PC-3 (cell line): ENCODE measurements around the gene CMTM1. TPM values are rescaled to one million over a fixed set of nuclear protein-coding genes. Genes with fewer than 3 reads are reported as not detected.

Experiments used
- ATAC-seq: fragments of 200-7000 bp; cut with Tn5 transposase; 2 replicates; pipeline ENCODE4 v1.9.1; 2020; ENCODE audit warnings: mild to moderate bottlenecking, moderate library complexity
- BruUV-seq: library from RNA; stranded (reverse); fragments of 400-500 nt; replicated peaks from 2 replicates; lab custom pipeline; 2021; lab: Mats Ljungman, UMichigan
- CTCF ChIA-PET: fragments of 300-600 bp; sonication (Branson Sonifier 250); formaldehyde crosslinking; loops from one replicate; lab custom pipeline; 2022; ENCODE audit warnings: antibody characterized with exemption; lab: Charles Lee
- POLR2A ChIA-PET: fragments of 300-600 bp; sonication (Branson Sonifier 250); formaldehyde crosslinking; loops from one replicate; lab custom pipeline; 2022; ENCODE audit warnings: antibody characterized with exemption; ENCODE audit not compliant: unreplicated experiment; lab: Charles Lee
- DNase-seq: peaks from one replicate; pipeline ENCODE4 v3.0.0-alpha.2; 2015
- H2AFZ ChIP-seq: fragments of 300-600 bp; sonication (generic); 2 replicates; pipeline ENCODE4 v1.6.0; 2016; ENCODE audit warnings: antibody characterized with exemption, low read length
- H3F3A ChIP-seq: fragments of 300-600 bp; sonication (generic); one replicate; pipeline ENCODE4 v1.6.0; 2017; ENCODE audit warnings: antibody characterized with exemption, low read length, control low read depth, mild to moderate bottlenecking; ENCODE audit not compliant: unreplicated experiment
- H3K27ac ChIP-seq: fragments of 300-600 bp; sonication (generic); 2 replicates; pipeline ENCODE4 v1.5.1; 2016; ENCODE audit warnings: mild to moderate bottlenecking, low read length
- H3K27me3 ChIP-seq: fragments of 300-600 bp; sonication (generic); 2 replicates; pipeline ENCODE4 v1.6.1; 2016; ENCODE audit warnings: low read length, mixed read lengths
- H3K36me3 ChIP-seq: fragments of 300-600 bp; sonication (generic); 2 replicates; pipeline ENCODE4 v1.6.1; 2016; ENCODE audit warnings: low read depth, mixed run types, low read length, mixed read lengths
- H3K4me1 ChIP-seq: fragments of 300-600 bp; sonication (generic); 2 replicates; pipeline ENCODE4 v1.5.1; 2016; ENCODE audit warnings: low read length; ENCODE audit not compliant: insufficient read depth
- H3K4me2 ChIP-seq: fragments of 300-600 bp; sonication (generic); 2 replicates; pipeline ENCODE4 v1.6.0; 2016; ENCODE audit warnings: low read length
- H3K4me3 ChIP-seq: fragments of 300-600 bp; sonication (generic); 2 replicates; pipeline ENCODE4 v1.5.1; 2016; ENCODE audit warnings: mild to moderate bottlenecking, low read length, mixed read lengths
- H3K79me2 ChIP-seq: fragments of 300-600 bp; sonication (generic); 2 replicates; pipeline ENCODE4 v1.6.1; 2017; ENCODE audit warnings: low read length, mixed read lengths
- H3K9ac ChIP-seq: fragments of 300-600 bp; sonication (generic); 2 replicates; pipeline ENCODE4 v1.6.0; 2016; ENCODE audit warnings: mild to moderate bottlenecking, low read length
- H3K9me2 ChIP-seq: fragments of 300-600 bp; sonication (generic); replicated peaks from 2 replicates; pipeline ENCODE4 v1.6.1; 2016; ENCODE audit warnings: mixed run types, low read length, mixed read lengths
- H3K9me3 ChIP-seq: fragments of 300-600 bp; sonication (generic); 2 replicates; pipeline ENCODE4 v1.6.1; 2016; ENCODE audit warnings: low read length, mixed read lengths
- H4K20me1 ChIP-seq: fragments of 300-600 bp; sonication (generic); 2 replicates; pipeline ENCODE4 v1.6.1; 2016; ENCODE audit warnings: low read length, mixed read lengths
- CTCF ChIP-seq: fragments of 300-600 bp; sonication (generic); conservative IDR thresholded peaks from 2 replicates; pipeline ENCODE4 v1.5.1; 2017; ENCODE audit warnings: antibody characterized with exemption, low read depth, mild to moderate bottlenecking, low read length
- EZH2 ChIP-seq: fragments of 300-600 bp; sonication (generic); IDR thresholded peaks from one replicate; pipeline ENCODE4 v1.6.1; 2017; ENCODE audit warnings: antibody characterized with exemption, mild to moderate bottlenecking, low read length; ENCODE audit not compliant: unreplicated experiment
- EZH2phosphoT487 ChIP-seq: fragments of 300-600 bp; sonication (generic); IDR thresholded peaks from 2 replicates; pipeline ENCODE4 v1.6.1; 2018; ENCODE audit warnings: mild to moderate bottlenecking, antibody characterized with exemption, low read length, borderline replicate concordance
- intact Hi-C: fragments of 100-400 bp; cut with micrococcal nuclease; formaldehyde crosslinking; loops from 2 replicates; pipeline ENCODE4 v1.9.0; 2023
- total RNA-seq: library from RNA; depleted of rRNA; stranded (reverse); fragments of >200 nt; gene quantifications from 2 replicates; pipeline ENCODE4 v1.2.3, GENCODE V29; 2014

The CMTM1 gene
- total RNA-seq, 1 experiment from 2014 or later: 1.4 TPM

GRCh38 chr16:66581246-66581952, 15.2 kb downstream of the CMTM1 start:
- Histone ChIP-seq H3K9ac (no peak overlapping the region), H3K4me3 (no peak overlapping the region), H3K4me1 (peaks cover 18% of the 10 kb centered on the region), H3K36me3 (no peaks in the 10 kb centered on the region), H3K27ac (no peak overlapping the region), H3K9me3 (no peaks in the 10 kb centered on the region), H3K27me3 (no peaks in the 10 kb centered on the region), H4K20me1 (no peaks in the 10 kb centered on the region), H3K9me2 (no peaks in the 10 kb centered on the region), H3K79me2 (no peaks in the 10 kb centered on the region), H2AFZ (no peak overlapping the region), H3F3A (no peaks in the 10 kb centered on the region), H3K4me2 (no peak overlapping the region)
- no peak for TF ChIP-seq CTCF
- no peak for TF ChIP-seq EZH2
- no peak for TF ChIP-seq EZH2phosphoT487
- intact Hi-C loops: no loop called here
- ATAC-seq (no peak), DNase-seq (no peak)
- BruUV-seq: no TSS peak
- ChIA-PET POLR2A (no interaction called here), CTCF (no interaction called here)

GRCh38 chr16:66585481-66586239, 19.4 kb downstream of the CMTM1 start:
- H3K9me2 ChIP-seq: no peaks in the 10 kb centered on the region
- no peaks in the 10 kb centered on the region for H3K27me3 ChIP-seq
- DNase-seq (no peak), ATAC-seq (no peak)
- no peak overlapping the region for H3K27ac ChIP-seq
- peaks cover 10% of the 10 kb centered on the region for H3K4me1 ChIP-seq
- POLR2A ChIA-PET: interaction anchor here (0.6 kb wide), 1 partner anchor 107 kb away, joined by 3 read pairs; no protein-coding TSS in a partner anchor
- H3F3A ChIP-seq: no peaks in the 10 kb centered on the region
- no peak overlapping the region for H3K4me3 ChIP-seq
- CTCF ChIA-PET: no interaction called here
- TF ChIP-seq EZH2: no peak
- TF ChIP-seq EZH2phosphoT487: no peak
- no peak for TF ChIP-seq CTCF
- no peaks in the 10 kb centered on the region for H4K20me1 ChIP-seq
- no peaks in the 10 kb centered on the region for H3K9me3 ChIP-seq
- no peak overlapping the region for H2AFZ ChIP-seq
- H3K79me2 ChIP-seq: no peaks in the 10 kb centered on the region
- no peaks in the 10 kb centered on the region for H3K36me3 ChIP-seq
- H3K4me2 ChIP-seq: no peak overlapping the region
- BruUV-seq: no TSS peak
- intact Hi-C loops: no loop called here
- no peak overlapping the region for H3K9ac ChIP-seq
